IMR-90 (cell line): ENCODE data around the gene CADM2. TPM values are rescaled to one million over a fixed set of nuclear protein-coding genes. Genes with fewer than 3 reads are reported as not detected.

Experiments
- ATAC-seq: fragments of 200-7000 bp; cut with Tn5 transposase; 2 replicates; pipeline ENCODE4 v1.9.1; 2020; ENCODE audit warnings: low read depth, mild to moderate bottlenecking, moderate library complexity
- BruUV-seq: library from RNA; stranded (reverse); fragments of 400-500 nt; replicated peaks from 2 replicates; lab custom pipeline; 2021; lab: Mats Ljungman, UMichigan
- CTCF ChIA-PET: fragments of 300-600 bp; formaldehyde crosslinking; extraction: SDS; loops from one replicate; lab custom pipeline; 2021; ENCODE audit warnings: antibody characterized with exemption; lab: Yijun Ruan, JAX
- POLR2A ChIA-PET: fragments of 300-600 bp; sonication (Branson Sonifier 250); formaldehyde crosslinking; loops from one replicate; lab custom pipeline; 2022; ENCODE audit warnings: antibody characterized with exemption; ENCODE audit not compliant: unreplicated experiment; lab: Charles Lee
- DNase-seq: peaks from one replicate; pipeline ENCODE4 v3.0.0; 2013
- H2AFZ ChIP-seq: replicated peaks from 2 replicates; pipeline ENCODE3; 2013; ENCODE audit warnings: low read length, mild to moderate bottlenecking; ENCODE audit not compliant: poor library complexity
- H2AK5ac ChIP-seq: 2 replicates; pipeline ENCODE4 v1.6.1; 2013; ENCODE audit warnings: low read depth, low read length, inconsistent platforms
- H2AK9ac ChIP-seq: replicated peaks from 2 replicates; pipeline ENCODE3; 2013; ENCODE audit warnings: mild to moderate bottlenecking, low read depth, low read length, moderate library complexity; ENCODE audit not compliant: poor library complexity
- H2BK120ac ChIP-seq: 2 replicates; pipeline ENCODE4 v1.6.1; 2013; ENCODE audit warnings: low read depth, low read length, inconsistent platforms
- H2BK15ac ChIP-seq: 3 replicates; pipeline ENCODE4 v1.6.1; 2013; ENCODE audit warnings: low read depth, low read length, inconsistent platforms
- H2BK20ac ChIP-seq: 2 replicates; pipeline ENCODE4 v1.6.1; 2013; ENCODE audit warnings: low read depth, mild to moderate bottlenecking, inconsistent platforms, low read length, moderate library complexity
- H2BK5ac ChIP-seq: 2 replicates; pipeline ENCODE4 v1.6.1; 2013; ENCODE audit warnings: mild to moderate bottlenecking, low read depth, low read length, inconsistent platforms; ENCODE audit not compliant: poor library complexity, severe bottlenecking
- H3K14ac ChIP-seq: replicated peaks from 2 replicates; pipeline ENCODE4 v1.6.1; 2013; ENCODE audit warnings: low read depth, low read length, inconsistent platforms
- H3K18ac ChIP-seq: 2 replicates; pipeline ENCODE4 v1.6.1; 2013; ENCODE audit warnings: low read depth, low read length, control low read depth
- H3K23ac ChIP-seq: 2 replicates; pipeline ENCODE4 v1.6.1; 2013; ENCODE audit warnings: low read depth, low read length, inconsistent platforms
- H3K27ac ChIP-seq: 2 replicates; pipeline ENCODE4 v1.5.1; 2013; ENCODE audit warnings: mild to moderate bottlenecking, control low read depth, low read length; ENCODE audit not compliant: insufficient read depth
- H3K27me3 ChIP-seq: 2 replicates; pipeline ENCODE4 v1.6.1; 2013; ENCODE audit warnings: low read length; ENCODE audit not compliant: control insufficient read depth, insufficient read depth
- H3K36me3 ChIP-seq: 2 replicates; pipeline ENCODE4 v1.6.1; 2013; ENCODE audit warnings: low read length, mixed read lengths; ENCODE audit not compliant: control insufficient read depth, insufficient read depth
- H3K4ac ChIP-seq: 2 replicates; pipeline ENCODE4 v1.6.1; 2013; ENCODE audit warnings: low read depth, low read length, inconsistent platforms
- H3K4me1 ChIP-seq: 2 replicates; pipeline ENCODE4 v1.6.1; 2013; ENCODE audit warnings: low read length, mixed read lengths; ENCODE audit not compliant: control insufficient read depth, insufficient read depth
- H3K4me2 ChIP-seq: 2 replicates; pipeline ENCODE4 v1.6.1; 2013; ENCODE audit warnings: low read depth, mild to moderate bottlenecking, control low read depth, low read length, moderate library complexity
- H3K4me3 ChIP-seq: 2 replicates; pipeline ENCODE4 v1.5.1; 2013; ENCODE audit warnings: low read depth, mild to moderate bottlenecking, control low read depth, low read length, moderate library complexity; ENCODE audit not compliant: insufficient read depth
- H3K56ac ChIP-seq: 2 replicates; pipeline ENCODE4 v1.6.1; 2013; ENCODE audit warnings: low read length, inconsistent platforms; ENCODE audit not compliant: insufficient read depth; ENCODE audit errors: extremely low read depth
- H3K79me1 ChIP-seq, 2 experiments: 2 replicates each; pipeline ENCODE4 v1.6.1; 2013; ENCODE audit warnings: low read length in 2 of 2, inconsistent platforms in 1 of 2, low read depth in 1 of 2
- H3K9ac ChIP-seq: 2 replicates; pipeline ENCODE4 v1.6.1; 2013; ENCODE audit warnings: low read depth, low read length, control low read depth
- H3K9me1 ChIP-seq: 2 replicates; pipeline ENCODE4 v1.6.1; 2013; ENCODE audit warnings: low read length, inconsistent platforms; ENCODE audit not compliant: insufficient read depth
- H3K9me3 ChIP-seq: 2 replicates; pipeline ENCODE4 v1.6.1; 2013; ENCODE audit warnings: low read length; ENCODE audit not compliant: control insufficient read depth, insufficient read depth
- H4K20me1 ChIP-seq: 2 replicates; pipeline ENCODE4 v1.6.1; 2013; ENCODE audit warnings: low read length, inconsistent platforms; ENCODE audit not compliant: insufficient read depth
- H4K5ac ChIP-seq: 2 replicates; pipeline ENCODE4 v1.6.1; 2013; ENCODE audit warnings: mild to moderate bottlenecking, low read depth, low read length, control low read depth
- H4K8ac ChIP-seq, 2 experiments: 2 replicates each; pipeline ENCODE4 v1.6.1; 2013; ENCODE audit warnings: low read depth in 2 of 2, low read length in 2 of 2, control low read depth in 1 of 2, inconsistent platforms in 1 of 2
- H4K91ac ChIP-seq: 2 replicates; pipeline ENCODE4 v1.6.1; 2013; ENCODE audit warnings: low read depth, low read length, inconsistent platforms; ENCODE audit not compliant: insufficient read depth
- BHLHE40 ChIP-seq: fragments of 150-350 bp; IDR thresholded peaks from 2 replicates; pipeline ENCODE4 v1.6.1; 2016; ENCODE audit warnings: mild to moderate bottlenecking, low read depth, low read length
- CEBPB ChIP-seq: IDR thresholded peaks from 2 replicates; pipeline ENCODE4 v1.6.1; 2012; ENCODE audit warnings: low read depth, low read length, improper control_type of control experiment
- CHD1 ChIP-seq: IDR thresholded peaks from 2 replicates; pipeline ENCODE4 v1.6.1; 2012; ENCODE audit warnings: low read depth, low read length, improper control_type of control experiment
- FOS ChIP-seq: fragments of 150-350 bp; IDR thresholded peaks from 2 replicates; pipeline ENCODE4 v1.6.1; 2016; ENCODE audit warnings: low read depth, low read length
- MAFK ChIP-seq: IDR thresholded peaks from 2 replicates; pipeline ENCODE4 v1.6.1; 2012; ENCODE audit warnings: low read depth, low read length, improper control_type of control experiment
- MAZ ChIP-seq: IDR thresholded peaks from 2 replicates; pipeline ENCODE4 v1.6.1; 2012; ENCODE audit warnings: low read depth, mild to moderate bottlenecking, low read length, improper control_type of control experiment, moderate library complexity, borderline replicate concordance
- MXI1 ChIP-seq: IDR thresholded peaks from 2 replicates; pipeline ENCODE4 v1.6.1; 2012; ENCODE audit warnings: low read depth, mild to moderate bottlenecking, low read length, moderate library complexity, borderline replicate concordance
- NFE2L2 ChIP-seq: fragments of 150-350 bp; IDR thresholded peaks from 2 replicates; pipeline ENCODE4 v1.6.1; 2016; ENCODE audit warnings: low read depth, mild to moderate bottlenecking, low read length
- POLR2A ChIP-seq: IDR thresholded peaks from 2 replicates; pipeline ENCODE4 v1.6.1; 2012; ENCODE audit warnings: mild to moderate bottlenecking, low read depth, low read length
- RAD21 ChIP-seq: IDR thresholded peaks from 2 replicates; pipeline ENCODE4 v1.6.1; 2012; ENCODE audit warnings: low read length, improper control_type of control experiment
- RCOR1 ChIP-seq: IDR thresholded peaks from 2 replicates; pipeline ENCODE4 v1.6.1; 2012; ENCODE audit warnings: mild to moderate bottlenecking, low read length, improper control_type of control experiment; ENCODE audit not compliant: insufficient replicate concordance
- RFX5 ChIP-seq: IDR thresholded peaks from 2 replicates; pipeline ENCODE4 v1.8.0; 2012; ENCODE audit warnings: low read depth, mild to moderate bottlenecking, low read length, moderate library complexity
- SMC3 ChIP-seq: fragments of 150-350 bp; IDR thresholded peaks from 2 replicates; pipeline ENCODE4 v1.6.1; 2016; ENCODE audit warnings: low read depth, mild to moderate bottlenecking, antibody characterized with exemption, low read length, moderate library complexity
- WGBS, 2 experiments: methylation state at CpG; one replicate each; pipeline versions ENCODE4 v1.1.5 to v1.1.7; 2013; ENCODE audit warnings: missing lambda C conversion rate in 2 of 2; ENCODE audit not compliant: insufficient read length in 1 of 2; ENCODE audit errors: extremely low coverage in 2 of 2; 5-methylcytosine and 5-hydroxymethylcytosine counted together
- dilution Hi-C: fragments of 300-500 bp; cut with HindIII; formaldehyde crosslinking; loops from one replicate; pipeline ENCODE4 v1.14.3; 2018; ENCODE audit warnings: low sequenced_read_pairs; ENCODE audit not compliant: unreplicated experiment
- in situ Hi-C: fragments of 300-500 bp; cut with MboI; formaldehyde crosslinking; loops from 3 replicates; pipeline ENCODE4 v1.14.3; 2019; ENCODE audit warnings: low sequenced_read_pairs, inconsistent platforms, mixed read lengths
- intact Hi-C: fragments of 100-400 bp; cut with micrococcal nuclease; formaldehyde crosslinking; loops from 2 replicates; pipeline ENCODE4 v1.10.0; 2022
- polyA plus RNA-seq, 3 experiments: library from polyadenylated mRNA; depleted of rRNA; stranded (reverse); fragments of >200 nt; gene quantifications; 2 replicates each; pipeline ENCODE4 v1.2.3, GENCODE V29; 2012; ENCODE audit warnings: low replicate concordance in 1 of 3
- total RNA-seq: library from RNA; depleted of rRNA; stranded (reverse); fragments of >200 nt; gene quantifications from 2 replicates; pipeline ENCODE4 v1.2.3, GENCODE V29; 2012
- TF ChIP-seq, protein P1 (sequence below): fragments of 150-350 bp; IDR thresholded peaks from 2 replicates; pipeline ENCODE4 v1.6.1; 2016; ENCODE audit warnings: low read depth, mild to moderate bottlenecking, low read length, moderate library complexity, borderline replicate concordance
- TF ChIP-seq, protein P2 (sequence below): fragments of 150-350 bp; IDR thresholded peaks from 2 replicates; pipeline ENCODE4 v1.6.1; 2017; ENCODE audit warnings: mild to moderate bottlenecking, antibody characterized with exemption, low read length, low read depth
- TF ChIP-seq, protein P3 (sequence below): conservative IDR thresholded peaks from 2 replicates; pipeline ENCODE4 v1.5.1; 2012; ENCODE audit warnings: mild to moderate bottlenecking, low read depth, low read length, improper control_type of control experiment

CADM2 gene
- total and polyA plus RNA-seq, 2 of the 4 experiments (the other 2 are of a cell fraction), result not detected

DNA sequence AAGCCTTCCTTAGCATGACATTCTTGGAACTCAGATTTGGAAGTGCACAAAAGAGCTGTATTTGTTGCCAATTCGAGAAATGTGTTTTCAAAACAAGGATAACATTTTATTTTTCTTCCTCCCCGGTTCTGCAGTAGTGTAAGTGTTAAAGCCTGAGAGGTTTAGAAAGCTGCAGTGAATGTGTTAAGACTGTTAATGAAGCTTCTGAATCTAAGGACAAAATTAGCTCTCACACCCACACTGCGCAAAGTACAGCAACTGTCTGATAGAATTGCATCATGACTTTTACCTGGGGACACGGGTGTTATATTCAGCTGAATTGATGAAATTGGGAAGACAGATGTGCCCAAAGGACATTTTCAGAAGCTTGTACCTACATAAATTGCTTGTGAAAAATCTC, 344.4 kb downstream of the CADM2 start:
- no TSS peak for BruUV-seq
- in situ Hi-C loops (no loop called here), intact Hi-C loops (loop anchor here (5.0 kb wide), 1 partner anchor 264 kb away; no protein-coding TSS in a partner anchor), dilution Hi-C loops (no loop called here)
- Histone ChIP-seq H4K91ac (no peak overlapping the region), H3K36me3 (no peaks in the 10 kb centered on the region), H3K4me2 (no peak overlapping the region), H3K14ac (no peak overlapping the region), H3K23ac (no peak overlapping the region), H3K27ac (no peak overlapping the region), H2AFZ (no peak overlapping the region), H2BK20ac (no peak overlapping the region), H2AK9ac (no peak overlapping the region), H3K4ac (no peak overlapping the region), H3K4me1 (no peaks in the 10 kb centered on the region), H2BK5ac (no peak overlapping the region), H2BK120ac (no peak overlapping the region), H3K27me3 (no peaks in the 10 kb centered on the region), H3K9ac (no peak overlapping the region), H3K4me3 (no peak overlapping the region), H4K5ac (no peak overlapping the region), H3K79me1 (no peaks in the 10 kb centered on the region), H3K9me3 (no peaks in the 10 kb centered on the region), H3K56ac (no peak overlapping the region), H4K8ac (no peak overlapping the region), H2BK15ac (no peak overlapping the region), H3K18ac (no peak overlapping the region), H3K9me1 (no peaks in the 10 kb centered on the region), H4K20me1 (no peaks in the 10 kb centered on the region), H2AK5ac (no peak overlapping the region)
- ATAC-seq (no peak), DNase-seq (no peak)
- CTCF ChIA-PET, result interaction anchor here (0.6 kb wide), 1 partner anchor 1517 kb away, joined by 3 read pairs; no protein-coding TSS in a partner anchor
- TF ChIP-seq MAFK (no peak), MXI1 (no peak), BHLHE40 (no peak), CHD1 (no peak), CEBPB (no peak), RCOR1 (no peak), NFE2L2 (no peak), MAZ (no peak), RFX5 (no peak), POLR2A (no peak), SMC3 (no peak), FOS (no peak), RAD21 (no peak)
- TF ChIP-seq, protein P1, sequence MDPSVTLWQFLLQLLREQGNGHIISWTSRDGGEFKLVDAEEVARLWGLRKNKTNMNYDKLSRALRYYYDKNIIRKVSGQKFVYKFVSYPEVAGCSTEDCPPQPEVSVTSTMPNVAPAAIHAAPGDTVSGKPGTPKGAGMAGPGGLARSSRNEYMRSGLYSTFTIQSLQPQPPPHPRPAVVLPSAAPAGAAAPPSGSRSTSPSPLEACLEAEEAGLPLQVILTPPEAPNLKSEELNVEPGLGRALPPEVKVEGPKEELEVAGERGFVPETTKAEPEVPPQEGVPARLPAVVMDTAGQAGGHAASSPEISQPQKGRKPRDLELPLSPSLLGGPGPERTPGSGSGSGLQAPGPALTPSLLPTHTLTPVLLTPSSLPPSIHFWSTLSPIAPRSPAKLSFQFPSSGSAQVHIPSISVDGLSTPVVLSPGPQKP, result no peak
- TF ChIP-seq, protein P2, sequence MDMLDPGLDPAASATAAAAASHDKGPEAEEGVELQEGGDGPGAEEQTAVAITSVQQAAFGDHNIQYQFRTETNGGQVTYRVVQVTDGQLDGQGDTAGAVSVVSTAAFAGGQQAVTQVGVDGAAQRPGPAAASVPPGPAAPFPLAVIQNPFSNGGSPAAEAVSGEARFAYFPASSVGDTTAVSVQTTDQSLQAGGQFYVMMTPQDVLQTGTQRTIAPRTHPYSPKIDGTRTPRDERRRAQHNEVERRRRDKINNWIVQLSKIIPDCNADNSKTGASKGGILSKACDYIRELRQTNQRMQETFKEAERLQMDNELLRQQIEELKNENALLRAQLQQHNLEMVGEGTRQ, result no peak
- TF ChIP-seq, protein P3, sequence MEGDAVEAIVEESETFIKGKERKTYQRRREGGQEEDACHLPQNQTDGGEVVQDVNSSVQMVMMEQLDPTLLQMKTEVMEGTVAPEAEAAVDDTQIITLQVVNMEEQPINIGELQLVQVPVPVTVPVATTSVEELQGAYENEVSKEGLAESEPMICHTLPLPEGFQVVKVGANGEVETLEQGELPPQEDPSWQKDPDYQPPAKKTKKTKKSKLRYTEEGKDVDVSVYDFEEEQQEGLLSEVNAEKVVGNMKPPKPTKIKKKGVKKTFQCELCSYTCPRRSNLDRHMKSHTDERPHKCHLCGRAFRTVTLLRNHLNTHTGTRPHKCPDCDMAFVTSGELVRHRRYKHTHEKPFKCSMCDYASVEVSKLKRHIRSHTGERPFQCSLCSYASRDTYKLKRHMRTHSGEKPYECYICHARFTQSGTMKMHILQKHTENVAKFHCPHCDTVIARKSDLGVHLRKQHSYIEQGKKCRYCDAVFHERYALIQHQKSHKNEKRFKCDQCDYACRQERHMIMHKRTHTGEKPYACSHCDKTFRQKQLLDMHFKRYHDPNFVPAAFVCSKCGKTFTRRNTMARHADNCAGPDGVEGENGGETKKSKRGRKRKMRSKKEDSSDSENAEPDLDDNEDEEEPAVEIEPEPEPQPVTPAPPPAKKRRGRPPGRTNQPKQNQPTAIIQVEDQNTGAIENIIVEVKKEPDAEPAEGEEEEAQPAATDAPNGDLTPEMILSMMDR, result no peak
- WGBS, 2 experiments, result no CpG with 5 or more reads among the region's 4 CpGs
- POLR2A ChIA-PET, result no interaction called here
